DOHH2 (cell line): ENCODE data around the gene GLRA3.
"Not testable (repeated sequence)": the region's sequence is repeated elsewhere in the genome, so short reads cannot be mapped to it uniquely, and the experiment has no call there.

ENCODE experiments used
- H3F3A ChIP-seq: fragments of 200-600 bp; sonication (generic), shearing (Covaris generic); 2 replicates; pipeline ENCODE4 v1.6.0; 2016; ENCODE audit warnings: antibody characterized with exemption, mild to moderate bottlenecking; ENCODE audit not compliant: control insufficient read depth, insufficient read depth
- H3K27ac ChIP-seq: fragments of 200-600 bp; sonication (generic); 2 replicates; pipeline ENCODE4 v1.5.1; 2014; ENCODE audit warnings: low read depth, mild to moderate bottlenecking, low read length, moderate library complexity
- H3K27me3 ChIP-seq: fragments of 200-600 bp; sonication (generic); 2 replicates; pipeline ENCODE4 v1.6.1; 2014; ENCODE audit warnings: mild to moderate bottlenecking, low read length, mixed read lengths; ENCODE audit not compliant: control insufficient read depth
- H3K36me3 ChIP-seq: fragments of 200-600 bp; sonication (generic); 2 replicates; pipeline ENCODE4 v1.6.1; 2014; ENCODE audit warnings: mild to moderate bottlenecking, low read length, moderate library complexity, mixed read lengths; ENCODE audit not compliant: control insufficient read depth
- H3K4me1 ChIP-seq: fragments of 200-600 bp; sonication (generic); 2 replicates; pipeline ENCODE4 v1.6.1; 2014; ENCODE audit warnings: mild to moderate bottlenecking, low read length, mixed read lengths; ENCODE audit not compliant: control insufficient read depth
- H3K4me2 ChIP-seq: fragments of 200-600 bp; sonication (generic); 2 replicates; pipeline ENCODE4 v1.6.0; 2014; ENCODE audit warnings: mild to moderate bottlenecking, low read length, moderate library complexity
- H3K4me3 ChIP-seq: fragments of 200-600 bp; sonication (generic); 2 replicates; pipeline ENCODE4 v1.5.1; 2014; ENCODE audit warnings: mild to moderate bottlenecking, low read length, mixed read lengths
- H3K79me2 ChIP-seq: fragments of 200-600 bp; sonication (generic); 2 replicates; pipeline ENCODE4 v1.6.1; 2014; ENCODE audit warnings: mild to moderate bottlenecking, low read length, mixed read lengths; ENCODE audit not compliant: control insufficient read depth
- H3K9me2 ChIP-seq: fragments of 200-600 bp; sonication (generic); replicated peaks from 2 replicates; pipeline ENCODE4 v1.6.1; 2014; ENCODE audit warnings: mild to moderate bottlenecking, low read length, mixed read lengths; ENCODE audit not compliant: control insufficient read depth
- H3K9me3 ChIP-seq: fragments of 200-600 bp; sonication (generic); 2 replicates; pipeline ENCODE4 v1.6.1; 2014; ENCODE audit warnings: antibody characterized with exemption, low read length, mixed read lengths; ENCODE audit not compliant: control insufficient read depth, insufficient read depth
- H4K20me1 ChIP-seq: fragments of 200-600 bp; sonication (generic); 2 replicates; pipeline ENCODE4 v1.6.0; 2014; ENCODE audit warnings: low read depth, mild to moderate bottlenecking, antibody characterized with exemption, low read length, moderate library complexity; ENCODE audit not compliant: control insufficient read depth, insufficient read depth
- CTCF ChIP-seq: fragments of 200-600 bp; sonication (generic); IDR thresholded peaks from one replicate; pipeline ENCODE4 v1.5.1; 2014; ENCODE audit warnings: antibody characterized with exemption, mild to moderate bottlenecking, low read depth, low read length; ENCODE audit not compliant: poor library complexity, severe bottlenecking
- EZH2phosphoT487 ChIP-seq: fragments of 200-600 bp; sonication (generic); IDR thresholded peaks from 2 replicates; pipeline ENCODE4 v1.6.1; 2017; ENCODE audit warnings: borderline replicate concordance, mild to moderate bottlenecking, antibody characterized with exemption, low read length, moderate library complexity, mixed read lengths

GLRA3 gene

GRCh38 chr4:174696657-174697056, 132.4 kb downstream of the GLRA3 start:
- Histone ChIP-seq H3F3A (no peaks in the 10 kb centered on the region), H4K20me1 (no peaks in the 10 kb centered on the region), H3K9me2 (no peaks in the 10 kb centered on the region), H3K36me3 (no peaks in the 10 kb centered on the region), H3K79me2 (no peaks in the 10 kb centered on the region), H3K4me3 (no peak overlapping the region), H3K27me3 (no peaks in the 10 kb centered on the region), H3K4me2 (no peak overlapping the region), H3K9me3 (no peaks in the 10 kb centered on the region), H3K27ac (no peak overlapping the region), H3K4me1 (no peaks in the 10 kb centered on the region)
- TF ChIP-seq EZH2phosphoT487 (no peak), CTCF (no peak)

- not testable (repeated sequence) for H3K9me2 ChIP-seq, H3K4me2 ChIP-seq, H3K4me1 ChIP-seq, H3K36me3 ChIP-seq, H4K20me1 ChIP-seq, H3K9me3 ChIP-seq, H3K79me2 ChIP-seq, H3F3A ChIP-seq, H3K27me3 ChIP-seq, H3K27ac ChIP-seq, H3K4me3 ChIP-seq
Measured at GRCh38 chr4:174691876-174692275, 137.2 kb downstream of the GLRA3 start.

GRCh38 chr4:174690665-174691064, 138.4 kb downstream of the GLRA3 start:
- Histone ChIP-seq H3K4me2 (no peak overlapping the region), H4K20me1 (no peaks in the 10 kb centered on the region), H3K27me3 (no peaks in the 10 kb centered on the region), H3K79me2 (no peaks in the 10 kb centered on the region), H3K9me3 (peaks cover 5% of the 10 kb centered on the region; the same call in 1 of the 2 replicates), H3F3A (no peaks in the 10 kb centered on the region), H3K27ac (no peak overlapping the region), H3K36me3 (no peaks in the 10 kb centered on the region), H3K4me3 (no peak overlapping the region), H3K9me2 (no peaks in the 10 kb centered on the region), H3K4me1 (no peaks in the 10 kb centered on the region)
- TF ChIP-seq EZH2phosphoT487 (no peak), CTCF (no peak)

GRCh38 chr4:174689618-174690017, 139.4 kb downstream of the GLRA3 start:
- Histone ChIP-seq H3K4me3 (no peak overlapping the region), H3K4me2 (no peak overlapping the region), H3K27ac (no peak overlapping the region), H3F3A (no peaks in the 10 kb centered on the region), H3K9me2 (no peaks in the 10 kb centered on the region), H3K27me3 (no peaks in the 10 kb centered on the region), H3K79me2 (no peaks in the 10 kb centered on the region), H3K9me3 (peaks cover 5% of the 10 kb centered on the region; the same call in 1 of the 2 replicates), H4K20me1 (no peaks in the 10 kb centered on the region), H3K4me1 (no peaks in the 10 kb centered on the region), H3K36me3 (no peaks in the 10 kb centered on the region)
- TF ChIP-seq EZH2phosphoT487 (no peak), CTCF (no peak)
